Stimulated activated CD8-positive, alpha-beta memory T cell treated with anti-CD3 and anti-CD28 coated beads, Interleukin-4, amount 100 ng/mL, for 48 hours (primary cell): ENCODE results near the gene PAMR1.

ENCODE experiments used
- DNase-seq: peaks from one replicate; pipeline ENCODE4 v3.0.0-alpha.2; 2020

Gene PAMR1

DNA sequence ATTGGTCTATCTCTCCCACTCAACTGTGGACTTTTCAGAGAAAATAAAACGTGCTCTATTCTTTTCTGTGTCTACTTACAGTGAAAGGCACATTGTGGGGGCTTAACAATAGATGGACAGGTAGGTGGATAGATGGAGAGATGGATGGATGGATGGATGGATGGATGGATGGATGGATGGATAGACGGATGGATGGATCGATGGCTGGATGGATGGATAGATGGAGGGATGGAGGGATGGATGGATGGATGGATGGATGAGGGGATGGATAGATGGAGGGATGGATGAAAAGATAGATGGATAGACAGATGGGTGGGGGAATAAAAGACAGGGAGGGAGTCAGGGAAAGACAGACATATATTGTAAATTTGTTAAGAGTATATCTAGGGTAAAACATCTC lies 91.8 kb downstream of the PAMR1 start:
- no peak for DNase-seq

DNA sequence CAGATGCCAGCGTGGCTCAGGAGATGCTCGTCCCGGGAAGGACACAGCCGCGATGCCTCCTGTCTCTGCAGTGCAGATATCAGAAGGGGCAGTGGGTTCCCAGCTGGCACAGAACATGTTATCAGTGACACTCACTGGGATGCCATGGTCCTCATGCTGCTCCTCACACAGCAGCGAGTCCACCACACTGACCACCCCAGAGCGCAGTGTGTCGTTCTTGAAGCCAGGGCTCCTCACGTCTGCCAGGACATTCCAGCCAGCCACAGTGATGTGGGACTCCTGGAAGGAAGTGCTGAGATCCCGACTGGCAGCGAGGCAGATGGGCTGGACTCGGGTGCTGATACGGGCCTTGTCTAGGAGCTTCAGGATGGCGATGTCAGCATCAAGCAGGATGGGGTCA lies 93.0 kb downstream of the PAMR1 start:
- DNase-seq, result no peak

DNA sequence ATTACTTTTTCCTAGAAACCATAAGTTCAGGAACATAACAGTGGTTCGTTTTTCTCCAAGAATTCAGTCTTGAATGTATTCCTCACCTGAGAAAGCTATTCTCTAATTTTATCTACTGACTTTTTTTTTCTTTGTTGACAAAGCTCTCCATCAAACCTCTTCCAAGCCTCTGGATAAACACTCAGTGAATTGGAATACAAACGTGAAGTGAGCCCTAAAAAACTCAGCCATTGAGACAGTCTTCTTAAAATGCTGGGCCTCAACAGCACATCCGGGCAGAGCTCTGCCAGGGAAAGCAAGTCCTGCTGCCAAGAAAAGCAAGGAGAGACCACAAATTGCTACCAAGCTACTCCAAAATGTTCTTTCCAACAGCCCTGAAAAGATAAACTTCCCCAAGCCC lies 98.3 kb downstream of the PAMR1 start:
- no peak for DNase-seq

DNA sequence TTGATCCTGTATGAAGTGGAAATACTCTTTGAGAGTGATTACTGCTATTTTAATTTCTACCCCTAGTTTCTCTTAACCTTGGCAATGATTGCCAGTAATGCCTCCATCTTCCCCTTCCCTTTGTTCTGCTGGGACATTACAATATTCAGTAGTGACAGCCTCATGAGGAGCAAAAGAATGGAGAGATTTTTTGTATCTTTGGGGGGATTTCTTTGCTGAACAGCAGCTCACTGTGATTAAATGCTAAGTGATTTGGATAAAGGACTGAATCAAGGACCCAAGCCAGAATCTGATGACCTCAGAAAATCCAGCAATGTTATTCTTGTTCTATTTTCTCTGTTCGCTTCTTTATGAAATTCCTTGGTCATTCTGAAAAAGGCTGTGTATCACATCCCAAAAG lies 99.1 kb downstream of the PAMR1 start:
- DNase-seq, result no peak

DNA sequence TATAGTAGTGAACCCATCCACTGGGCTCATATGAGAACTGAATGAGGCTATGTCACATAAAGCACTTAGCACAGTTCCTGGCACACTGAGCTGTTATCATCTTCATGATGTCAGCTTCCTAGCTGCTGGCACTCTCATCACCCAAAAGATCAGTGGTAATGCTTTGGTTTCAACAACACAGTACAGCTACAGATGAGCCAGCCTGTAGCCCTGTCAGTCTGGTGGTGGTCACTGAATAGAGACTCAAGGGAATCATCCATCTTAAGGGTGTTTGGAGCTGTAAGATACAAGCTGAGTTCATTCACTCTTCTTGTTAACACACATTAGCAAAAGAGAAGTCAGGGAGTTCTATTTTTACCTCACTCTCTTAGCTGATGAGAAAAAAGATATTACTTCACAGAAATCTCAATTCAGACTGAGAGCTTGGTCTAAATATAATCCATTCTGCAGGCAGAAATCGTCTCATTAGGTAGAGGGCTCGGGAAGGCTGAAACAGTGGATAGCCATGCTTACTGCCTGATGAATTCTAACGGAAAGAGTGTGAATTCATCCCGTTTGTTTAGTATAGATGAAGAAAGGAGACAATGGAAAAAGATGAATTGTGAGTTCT lies 99.7 kb downstream of the PAMR1 start:
- no peak for DNase-seq

DNA sequence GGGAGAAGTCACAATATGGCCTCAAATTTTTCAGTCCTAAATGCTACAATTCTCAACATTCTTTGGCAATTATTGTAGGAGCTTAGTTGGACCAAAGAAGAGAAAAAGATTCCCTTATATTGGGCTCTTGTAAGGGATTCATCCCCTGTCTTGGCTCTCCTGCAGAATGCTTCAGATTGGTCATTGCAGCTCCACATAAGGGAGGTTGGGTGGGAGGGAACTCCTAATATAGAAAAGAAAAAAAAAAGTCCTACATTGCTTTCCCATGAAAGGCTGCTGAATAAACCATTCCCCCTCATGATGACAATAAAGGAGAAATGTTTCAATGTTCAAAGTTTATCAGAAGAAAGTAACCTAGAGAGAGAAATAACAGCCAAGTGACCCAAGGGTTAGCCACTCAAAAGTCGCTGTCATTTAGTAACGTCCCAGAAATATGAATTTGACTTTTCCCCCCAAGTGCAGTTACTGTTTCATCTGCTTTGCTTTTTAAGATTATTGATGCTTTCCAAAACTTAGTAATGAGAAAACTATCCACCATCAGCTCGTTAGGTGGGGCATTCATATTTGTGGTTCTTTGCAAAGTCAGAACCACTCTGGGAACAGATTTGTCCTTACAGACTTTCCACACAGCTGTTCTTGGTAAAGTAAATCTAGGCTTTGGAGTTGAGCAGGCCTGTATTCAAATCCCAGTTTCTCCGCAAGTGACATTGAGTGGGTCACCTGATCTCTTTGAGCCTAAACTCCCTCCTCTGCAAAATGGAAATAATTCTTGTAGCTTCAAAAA lies 101.1 kb downstream of the PAMR1 start:
- DNase-seq, result no peak

DNA sequence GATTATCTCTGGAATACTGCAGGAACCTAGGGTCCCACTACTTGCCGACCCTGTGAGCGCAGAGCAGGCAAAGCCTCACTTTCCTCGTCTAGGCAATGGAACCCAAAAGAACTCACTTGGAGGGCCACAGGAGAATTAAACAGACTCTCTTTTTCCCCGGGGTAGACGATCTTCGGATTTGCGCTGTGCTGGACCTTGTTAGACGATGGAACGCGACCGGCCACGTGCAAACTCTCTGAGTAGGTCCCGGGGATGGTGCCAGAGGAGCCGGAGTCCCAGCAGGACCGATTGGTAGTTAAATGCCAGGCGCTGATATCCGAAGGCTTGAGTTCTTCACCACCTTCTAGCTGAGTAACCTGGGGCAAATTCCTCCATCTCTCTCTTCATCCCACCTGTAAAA lies 105.0 kb downstream of the PAMR1 start:
- DNase-seq, result no peak

DNA sequence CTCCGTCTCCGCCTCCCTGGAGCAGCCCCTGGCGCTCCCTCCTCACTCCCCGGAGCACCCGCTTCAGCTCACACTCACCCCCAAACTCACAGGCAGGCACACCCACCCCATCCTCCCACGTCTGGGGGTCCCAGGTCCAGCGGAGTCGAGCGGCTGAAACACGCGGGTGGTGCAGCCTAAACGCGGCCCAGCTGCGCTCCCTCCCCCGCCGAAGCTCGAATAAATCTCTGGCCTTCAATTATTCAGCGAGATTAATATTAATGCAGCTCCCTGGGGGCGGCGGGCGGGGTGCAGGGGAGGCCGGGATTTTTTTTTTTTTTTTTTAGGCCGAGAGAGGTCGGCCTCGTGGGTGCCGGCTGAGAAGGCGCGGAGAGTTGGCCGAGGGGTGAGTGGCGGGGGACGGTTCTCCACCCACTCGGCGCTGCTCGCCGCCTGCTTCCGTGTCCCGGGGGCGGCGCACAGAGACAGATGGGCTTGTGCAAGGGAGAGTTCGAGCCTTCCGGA lies 105.5 kb downstream of the PAMR1 start:
- peak; percentile 25 for DNase-seq

DNA sequence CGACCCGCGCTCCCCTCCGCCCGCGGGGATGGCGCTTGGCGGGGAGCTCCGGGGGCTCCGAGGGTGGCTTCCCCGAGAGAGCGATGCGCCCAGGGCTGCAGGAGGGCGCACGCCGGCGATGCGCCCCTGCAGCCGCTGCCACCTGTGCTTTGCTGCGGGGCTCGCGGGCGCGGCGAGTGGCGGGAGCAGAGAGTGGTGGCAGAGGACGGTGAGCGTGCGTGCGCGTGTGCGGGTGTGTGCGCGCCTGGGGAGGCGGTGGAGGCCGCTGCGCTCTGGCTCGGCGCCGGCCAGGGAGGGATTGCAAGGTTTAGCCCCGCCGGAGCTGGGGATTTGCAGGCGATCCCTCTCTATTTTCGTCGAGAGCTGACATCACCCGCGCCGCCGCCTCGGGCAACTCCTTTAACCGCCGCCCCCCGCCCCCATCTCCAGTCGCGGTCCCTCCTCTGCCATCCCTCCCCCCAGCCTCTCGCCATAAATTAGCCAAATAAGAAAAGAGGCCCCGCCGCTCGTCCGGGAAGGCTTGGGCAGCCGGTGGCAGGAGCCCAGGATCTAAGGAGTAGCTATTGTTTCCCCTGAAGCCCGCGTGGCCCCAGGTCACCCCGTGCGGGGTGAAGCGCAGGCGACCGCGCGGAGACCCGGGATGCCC lies 106.1 kb downstream of the PAMR1 start, which contains the start of gene SLC1A2:
TSS of gene SLC1A2 (minus strand) at position 375 of the 646 bp plus-strand sequence. CDS start 592 bp downstream, outside the sequence.
- DNase-seq, result peak; percentile 28

DNA sequence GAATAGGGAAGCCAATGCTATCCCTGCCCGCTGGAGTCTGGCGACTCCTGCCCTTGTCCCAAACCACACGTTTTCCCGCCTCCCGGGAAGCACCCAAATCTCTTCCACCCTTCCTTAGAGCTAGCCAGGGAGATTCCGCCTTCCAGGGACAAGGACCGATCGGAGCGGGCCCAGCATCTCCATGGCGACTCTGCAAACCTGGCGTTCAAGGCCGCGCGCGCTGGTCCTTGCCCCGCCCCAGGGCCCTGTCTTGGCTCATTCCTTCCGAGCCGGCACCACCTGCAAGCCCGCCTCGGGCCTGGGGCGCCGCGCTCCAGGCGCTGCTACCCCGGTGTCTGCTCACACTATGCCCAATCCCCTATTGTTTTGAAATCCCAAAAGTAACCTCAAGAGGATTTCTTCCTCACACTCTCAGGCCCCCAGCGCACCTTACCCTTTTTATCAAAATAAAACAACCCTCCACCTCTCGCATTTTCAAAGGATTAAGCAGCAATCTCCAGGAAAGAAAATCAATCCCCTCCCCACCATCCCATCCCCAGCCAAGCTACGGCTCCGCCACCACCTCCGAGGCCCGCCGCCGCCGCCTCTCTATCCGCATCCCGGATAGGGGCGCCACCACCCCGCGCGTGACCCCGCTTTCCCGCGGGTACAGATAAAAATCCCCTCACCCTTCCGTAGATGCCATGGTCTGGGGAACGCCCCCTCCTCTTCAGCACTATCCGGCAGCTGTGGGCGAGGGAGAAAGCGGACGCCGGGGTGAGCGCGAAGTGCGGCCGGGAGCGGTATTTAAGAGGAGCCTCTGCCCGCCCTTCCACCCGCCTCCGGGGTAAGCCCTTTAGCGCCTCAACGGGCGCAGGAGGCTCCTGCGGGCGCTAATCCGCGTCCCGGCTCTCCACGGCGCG lies 106.9 kb downstream of the PAMR1 start:
- peak; percentile 32 for DNase-seq

DNA sequence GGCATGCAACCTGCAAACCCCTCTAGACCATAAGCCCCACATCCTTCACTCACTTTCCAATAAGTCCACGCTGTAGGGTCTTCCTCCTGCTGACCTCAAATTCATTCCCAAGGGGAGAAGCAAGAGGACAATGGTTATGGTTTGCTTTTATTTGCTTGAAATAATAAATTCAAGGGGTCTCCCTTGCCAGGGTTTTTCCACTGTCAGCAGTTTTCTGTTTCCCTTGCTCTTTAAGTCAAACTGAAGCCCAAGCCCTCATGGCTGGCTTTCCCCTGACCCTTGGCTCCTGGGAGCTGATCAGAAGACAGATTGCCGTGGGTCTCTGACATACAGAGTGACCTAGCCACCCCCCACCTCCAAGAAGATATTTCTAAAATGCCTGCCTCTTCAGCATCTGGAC lies 109.9 kb downstream of the PAMR1 start:
- no peak for DNase-seq

DNA sequence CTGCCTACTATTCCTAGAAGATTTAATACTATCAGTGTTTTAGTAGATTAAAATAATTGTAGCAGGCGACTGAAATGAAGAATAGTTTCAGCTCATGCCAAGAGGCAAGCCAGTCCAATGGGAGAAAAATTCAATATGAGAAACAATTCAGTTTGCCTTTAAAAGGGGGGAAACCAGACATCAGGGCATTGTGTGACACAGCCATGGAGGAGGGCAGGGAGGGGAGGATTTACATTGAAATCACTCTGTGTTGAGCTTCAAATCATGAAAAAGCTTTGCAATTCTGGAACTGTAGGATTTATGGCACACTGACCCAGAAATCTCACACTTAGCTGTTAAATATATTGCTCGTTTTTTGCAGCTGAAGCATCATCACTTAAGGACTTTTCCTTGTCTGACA lies 110.6 kb downstream of the PAMR1 start:
- no peak for DNase-seq

DNA sequence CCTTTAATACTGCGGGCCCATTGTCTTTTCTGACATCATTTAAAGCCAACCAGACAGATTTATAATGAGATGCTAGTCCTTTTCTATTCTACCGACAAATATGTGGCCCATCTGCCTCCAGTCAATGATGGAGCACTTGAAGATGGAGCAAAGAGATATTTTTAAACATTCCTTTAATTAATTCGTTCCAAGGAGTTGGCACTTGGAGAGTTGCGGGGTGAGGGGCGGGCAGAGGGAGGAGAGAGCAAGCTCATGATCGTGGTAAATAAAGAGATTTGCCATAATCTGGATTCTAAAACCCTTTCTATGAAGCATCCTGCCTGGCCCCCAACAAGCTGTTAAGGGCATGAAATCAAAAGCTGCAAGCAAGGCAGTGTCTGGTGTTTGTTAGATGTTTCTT lies 111.1 kb downstream of the PAMR1 start:
- DNase-seq, result no peak

DNA sequence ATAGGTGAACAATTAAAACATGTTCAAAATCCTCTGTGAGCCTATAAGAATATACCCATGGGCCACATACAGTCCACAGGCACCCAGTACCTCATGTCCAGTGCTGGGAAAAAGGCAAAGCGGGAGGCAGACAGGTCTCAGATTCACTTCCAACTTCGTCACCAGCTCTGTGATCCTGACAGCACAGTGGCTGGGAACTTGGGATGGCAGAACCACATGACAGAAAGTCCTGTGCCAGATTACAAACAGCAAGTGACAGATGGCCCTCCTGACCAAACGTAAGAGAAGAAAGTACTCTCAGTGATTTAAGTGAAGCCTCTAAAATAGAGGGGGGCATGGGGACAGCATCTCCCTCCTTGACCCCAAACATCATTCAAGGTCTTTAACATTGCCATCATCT lies 111.8 kb downstream of the PAMR1 start:
- no peak for DNase-seq

DNA sequence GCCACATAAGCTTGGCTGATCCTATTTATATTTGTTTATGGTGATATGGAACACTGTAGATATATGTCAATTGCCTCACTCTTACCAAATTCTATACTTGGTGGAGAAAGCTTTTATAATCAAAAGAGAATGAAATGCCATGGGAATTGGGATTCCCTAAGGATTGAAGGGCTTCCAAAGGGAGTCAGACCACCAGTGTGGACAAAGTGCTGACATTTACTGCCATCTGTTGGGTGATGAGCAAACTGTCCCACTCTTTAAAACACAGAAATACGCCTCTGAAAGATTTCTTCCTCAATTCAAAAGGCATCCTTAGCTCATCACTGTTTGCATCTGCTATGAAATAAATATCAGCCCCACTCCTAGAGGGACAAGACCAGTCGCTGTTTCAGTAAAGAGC lies 113.1 kb downstream of the PAMR1 start:
- no peak for DNase-seq

DNA sequence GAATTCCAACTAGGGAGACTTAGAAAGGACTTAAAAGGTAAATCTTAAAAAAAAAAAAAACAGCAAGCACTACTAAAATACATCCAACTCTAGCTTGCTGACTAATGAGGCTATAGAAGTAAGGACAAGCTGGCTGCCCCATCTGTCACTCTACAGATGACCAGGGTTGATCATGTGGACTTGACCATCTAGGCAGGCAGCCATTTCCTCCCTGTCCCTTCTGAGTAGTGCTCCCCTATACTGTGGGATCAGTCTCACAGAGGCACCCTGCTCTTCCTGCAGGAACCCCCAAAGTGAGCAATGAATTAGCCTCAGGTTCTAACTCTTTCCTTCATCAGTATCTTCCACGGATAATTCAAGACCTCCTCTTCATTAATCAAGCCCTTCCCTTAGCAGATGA lies 118.4 kb downstream of the PAMR1 start:
- DNase-seq, result no peak

DNA sequence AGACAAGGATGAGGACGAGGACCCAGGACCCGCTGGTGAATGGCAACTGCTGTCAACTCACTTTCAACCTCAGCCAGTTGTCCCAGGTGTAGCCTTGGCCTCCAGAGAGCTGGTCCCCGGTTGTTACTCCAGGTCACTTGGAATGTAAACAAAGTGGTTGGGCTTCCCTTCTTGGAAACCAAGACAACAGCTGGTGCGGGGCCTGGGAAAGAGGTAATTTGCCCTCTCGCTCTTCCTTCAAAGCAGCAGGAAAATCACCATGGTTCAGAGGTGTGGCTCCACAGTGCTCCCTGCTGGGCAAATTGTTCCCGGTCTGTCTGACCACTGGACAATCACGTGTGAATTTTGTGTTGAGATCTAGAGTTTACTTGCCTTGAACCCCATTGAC lies 121.0 kb downstream of the PAMR1 start:
- DNase-seq, result peak; percentile 51

DNA sequence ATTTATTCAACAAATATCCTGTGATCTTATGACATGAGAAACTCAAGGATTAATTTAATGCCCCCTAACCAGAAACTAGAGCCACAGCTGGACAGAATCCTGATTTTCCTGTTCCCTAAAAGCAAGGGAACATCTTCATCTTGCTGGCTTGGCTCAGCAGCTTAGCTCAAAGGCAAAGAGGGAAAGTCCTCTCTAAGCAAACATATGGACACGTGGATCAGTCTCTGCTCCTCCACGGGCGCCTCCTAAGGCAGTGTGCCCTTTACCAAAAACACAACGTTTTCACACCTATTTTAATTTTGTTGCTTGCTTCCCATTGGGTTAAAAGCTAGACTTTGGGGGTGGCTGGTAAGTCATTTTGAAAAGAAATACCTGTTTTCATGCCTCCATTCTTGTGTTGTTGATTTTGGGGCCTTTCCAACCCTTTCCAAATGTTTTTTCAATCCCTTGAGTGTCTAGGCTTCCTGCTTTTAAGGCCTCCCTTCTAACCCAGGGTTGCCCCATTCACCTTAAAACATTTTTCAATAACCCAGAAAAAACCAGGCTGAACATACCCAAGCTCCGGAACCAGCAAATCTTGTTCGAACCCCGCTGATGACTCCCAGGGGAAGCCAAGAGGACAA lies 121.5 kb downstream of the PAMR1 start:
- no peak for DNase-seq

DNA sequence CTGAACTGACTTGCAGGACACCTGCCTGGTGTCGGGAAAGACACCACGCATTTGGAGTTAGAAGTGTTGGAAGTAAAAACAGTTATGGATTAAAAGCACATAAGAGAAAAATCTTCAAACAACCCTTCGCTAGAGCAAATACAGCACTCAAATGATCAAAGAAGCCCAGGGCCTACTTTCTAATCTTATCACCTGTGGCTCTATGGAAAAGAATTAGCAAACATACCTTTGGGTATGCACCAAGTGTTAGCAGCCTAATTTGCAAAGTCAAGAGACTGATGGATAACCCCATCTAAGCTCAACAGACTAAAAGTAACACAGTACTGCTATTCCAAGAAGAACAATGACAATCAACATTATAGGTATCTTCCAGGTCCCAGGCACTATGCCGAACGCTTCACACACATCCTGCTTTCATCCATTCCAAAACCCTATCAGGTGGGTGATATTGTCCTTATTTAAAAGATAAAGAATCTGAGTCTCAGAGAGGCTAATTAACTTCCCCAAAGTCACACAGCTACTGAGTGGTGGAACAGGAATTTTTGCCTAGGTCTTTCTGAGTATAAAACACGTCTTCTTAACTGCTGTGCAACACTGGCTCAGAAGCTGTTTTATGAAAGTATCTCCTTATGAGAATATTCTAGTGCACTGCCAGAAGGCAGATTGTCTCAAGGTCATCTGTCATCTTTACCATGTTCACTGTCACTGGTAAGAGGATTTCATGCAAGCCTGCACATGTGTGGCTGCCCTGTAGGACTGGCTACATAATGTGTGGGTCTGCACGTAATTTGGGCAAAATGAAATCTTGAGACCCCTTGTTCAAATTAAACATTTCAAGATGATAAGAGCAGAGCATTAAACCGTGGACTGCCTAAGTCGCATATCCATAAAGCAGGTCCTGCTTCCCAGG lies 122.4 kb downstream of the PAMR1 start:
- no peak for DNase-seq

DNA sequence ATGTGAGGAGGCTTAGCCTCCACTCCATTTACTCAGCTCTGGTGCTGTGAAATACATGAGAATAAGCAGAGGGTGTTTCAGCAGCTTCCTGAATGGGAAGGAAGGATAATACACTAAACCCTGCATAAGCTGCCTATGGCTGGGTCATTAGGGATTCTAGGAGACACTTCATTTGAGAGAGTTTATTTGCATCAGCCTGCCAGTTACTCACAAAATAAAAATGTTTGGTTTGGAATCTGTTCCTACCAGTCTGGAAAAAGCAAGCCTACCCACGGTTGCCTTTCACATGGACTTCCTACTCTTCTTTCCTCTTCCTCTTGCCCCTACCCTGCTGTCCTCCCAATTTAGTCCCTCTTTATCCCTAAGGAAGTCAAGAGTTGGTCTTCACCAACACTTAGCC lies 126.5 kb downstream of the PAMR1 start:
- no peak for DNase-seq

DNA sequence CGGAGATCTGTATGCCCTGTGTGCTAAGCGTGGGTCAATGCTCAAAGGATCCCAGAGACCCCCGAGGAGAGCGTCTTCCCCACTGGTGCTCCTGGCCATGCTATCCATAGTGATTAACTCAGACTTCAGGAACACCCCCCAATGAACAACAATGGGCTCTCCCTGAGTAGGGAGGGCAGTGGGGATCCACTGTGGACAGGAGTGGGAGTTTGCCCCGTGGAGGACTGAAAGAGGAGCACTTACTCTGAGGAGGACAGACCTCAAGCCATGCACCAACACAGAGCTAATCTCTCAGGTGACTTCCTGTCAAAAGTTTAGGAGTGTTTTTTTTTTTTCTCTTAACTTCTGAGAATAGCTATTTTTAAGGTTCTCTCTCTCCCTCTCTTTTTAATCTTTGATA lies 130.5 kb downstream of the PAMR1 start:
- DNase-seq, result no peak
